Aorta (tissue), 5 donors: ENCODE results near the gene LENG1. TPM values are rescaled to one million over a fixed set of nuclear protein-coding genes. Genes with fewer than 3 reads are reported as not detected.

Experiments
- ATAC-seq: fragments of 200-7000 bp; cut with Tn5 transposase; one replicate; pipeline ENCODE4 v1.9.1; 2022; ENCODE audit warnings: moderate library complexity; ENCODE audit not compliant: low FRiP score
- DNase-seq, 2 donors: peaks; one replicate each; pipeline ENCODE4 v3.0.0-alpha.2; 2020
- H3K27ac ChIP-seq, 2 donors: one replicate each; pipeline ENCODE4 v1.5.1; 2013; ENCODE audit warnings: low read length in 2 of 2, mild to moderate bottlenecking in 2 of 2, moderate library complexity in 2 of 2, control low read depth in 1 of 2, inconsistent platforms in 1 of 2, low read depth in 1 of 2
- H3K27me3 ChIP-seq, 2 donors: one replicate each; pipeline ENCODE4 v1.6.1; 2013; ENCODE audit warnings: control low read depth in 1 of 2, low read length in 1 of 2, mild to moderate bottlenecking in 1 of 2, moderate library complexity in 1 of 2; ENCODE audit not compliant: insufficient read depth in 2 of 2, control insufficient read depth in 1 of 2
- H3K36me3 ChIP-seq, 2 donors: one replicate each; pipeline ENCODE4 v1.6.1; 2013; ENCODE audit warnings: control low read depth in 1 of 2, low read length in 1 of 2, mild to moderate bottlenecking in 1 of 2; ENCODE audit not compliant: insufficient read depth in 2 of 2, control insufficient read depth in 1 of 2
- H3K4me1 ChIP-seq, 2 donors: one replicate each; pipeline ENCODE4 v1.6.1; 2013; ENCODE audit warnings: low read length in 2 of 2, control low read depth in 1 of 2, mild to moderate bottlenecking in 1 of 2, moderate library complexity in 1 of 2; ENCODE audit not compliant: insufficient read depth in 2 of 2, control insufficient read depth in 1 of 2
- H3K4me3 ChIP-seq, 2 donors: one replicate each; pipeline ENCODE4 v1.5.1; 2013; ENCODE audit warnings: low read length in 2 of 2, control low read depth in 1 of 2, mild to moderate bottlenecking in 1 of 2
- H3K9me3 ChIP-seq: one replicate; pipeline ENCODE4 v1.6.1; 2013; ENCODE audit warnings: mild to moderate bottlenecking, low read length; ENCODE audit not compliant: control insufficient read depth
- WGBS, 2 donors: extraction: QIAGEN DNeasy Blood & Tissue Kit; methylation state at CpG; one replicate each; pipeline ENCODE4 v1.1.7; 2013; 5-methylcytosine and 5-hydroxymethylcytosine counted together
- intact Hi-C, 2 donors: fragments of 100-400 bp; cut with DNase I; formaldehyde crosslinking; loops; one replicate each; pipeline versions ENCODE4 v1.14.2 to v1.15.0; 2022
- polyA plus RNA-seq, 2 donors: library from polyadenylated mRNA; stranded (reverse); fragments of 200-250 nt; gene quantifications; one replicate each; pipeline ENCODE4 v1.2.3, GENCODE V29; 2013
- total RNA-seq, 2 donors: library from RNA; stranded (reverse); fragmentation: NEBNext Ultra II Directional; extraction: Animal tissue kit (Norgen Biotek cat#: 25700); gene quantifications; one replicate each; pipeline ENCODE4 v1.2.1, GENCODE V29; 2021
- donor health status: healthy with polysubstance abuse.
- donor health status: Bipolar disorder and iron deficiency.
- donor health status: DM: no; HTN: no; CAD: no.
- donor health status: DM: no; HTN: no; CAD: no.
- donor health status: DM: yes; HTN: yes; CAD: no.

The LENG1 gene
- total and polyA plus RNA-seq, 4 donors = 5.7 to 10.1 (median 6.8) TPM

GRCh38 chr19:54154603-54155345, 4.7 kb downstream of the LENG1 start:
- H3K27me3 ChIP-seq = no peaks in the 10 kb centered on the region

GRCh38 chr19:54153731-54154326, 5.7 kb downstream of the LENG1 start:
- no peak overlapping the region for H3K27ac ChIP-seq
- ATAC-seq (no peak), DNase-seq (no peak)
- no peak overlapping the region for H3K4me3 ChIP-seq
- H3K4me1 ChIP-seq = no peaks in the 10 kb centered on the region
- WGBS, 2 donors = 72 to 77% methylated on average over 10 of the region's 10 CpGs
- H3K36me3 ChIP-seq = peaks cover 4 to 10% of the 10 kb centered on the region in 2 donors
- intact Hi-C loops = loop anchor here in 1 of 2 donors (10.0 kb wide), 1 partner anchor 301 kb away; no protein-coding TSS in a partner anchor
- H3K9me3 ChIP-seq = no peaks in the 10 kb centered on the region
- H3K27me3 ChIP-seq = no peaks in the 10 kb centered on the region

More at GRCh38 chr19:54154603-54155345, 4.7 kb downstream of the LENG1 start:
- DNase-seq (no peak), ATAC-seq (no peak)
- no peaks in the 10 kb centered on the region for H3K9me3 ChIP-seq
- no peaks in the 10 kb centered on the region for H3K4me1 ChIP-seq
- WGBS, 2 donors = 67 to 70% methylated on average over 18 of the region's 18 CpGs
- no peak overlapping the region for H3K27ac ChIP-seq
- H3K4me3 ChIP-seq = no peak overlapping the region
- peaks cover 4 to 10% of the 10 kb centered on the region in 2 donors for H3K36me3 ChIP-seq
- intact Hi-C loops = loop anchor here in 1 of 2 donors (10.0 kb wide), 1 partner anchor 300 kb away; no protein-coding TSS in a partner anchor

- H3K4me3 ChIP-seq = no peak overlapping the region
- no peaks in the 10 kb centered on the region for H3K9me3 ChIP-seq
- no peaks in the 10 kb centered on the region for H3K4me1 ChIP-seq
- no peak overlapping the region for H3K27ac ChIP-seq
- WGBS, 2 donors = 84% methylated on average over 25 of the region's 25 CpGs
- DNase-seq = no peak
- H3K27me3 ChIP-seq = no peaks in the 10 kb centered on the region
- intact Hi-C loops = loop anchor here in 1 of 2 donors (10.0 kb wide), 1 partner anchor 302 kb away; no protein-coding TSS in a partner anchor
- no peak for ATAC-seq
- peaks cover 4 to 11% of the 10 kb centered on the region in 2 donors for H3K36me3 ChIP-seq
Measured at GRCh38 chr19:54152878-54153524, 6.5 kb downstream of the LENG1 start.

GRCh38 chr19:54152267-54152666, 7.3 kb downstream of the LENG1 start:
- no peaks in the 10 kb centered on the region for H3K27me3 ChIP-seq
- ATAC-seq (no peak), DNase-seq (no peak)
- H3K4me1 ChIP-seq = no peaks in the 10 kb centered on the region
- WGBS, 2 donors = 87% methylated on average over 12 of the region's 12 CpGs
- H3K36me3 ChIP-seq = peaks cover 4 to 11% of the 10 kb centered on the region in 2 donors
- H3K4me3 ChIP-seq = no peak overlapping the region
- H3K27ac ChIP-seq = no peak overlapping the region
- intact Hi-C loops = loop anchor here in 1 of 2 donors (10.0 kb wide), 1 partner anchor 303 kb away; no protein-coding TSS in a partner anchor
- no peaks in the 10 kb centered on the region for H3K9me3 ChIP-seq

GRCh38 chr19:54151362-54152035, 8.0 kb downstream of the LENG1 start:
- no peak overlapping the region for H3K4me3 ChIP-seq
- 82% methylated on average over 23 of the region's 23 CpGs for WGBS, 2 donors
- intact Hi-C loops = loop anchor here in 1 of 2 donors (10.0 kb wide), 1 partner anchor 303 kb away; no protein-coding TSS in a partner anchor
- DNase-seq (no peak), ATAC-seq (no peak)
- H3K36me3 ChIP-seq = peaks cover 4 to 10% of the 10 kb centered on the region in 2 donors
- H3K4me1 ChIP-seq = no peaks in the 10 kb centered on the region
- no peaks in the 10 kb centered on the region for H3K27me3 ChIP-seq
- H3K9me3 ChIP-seq = no peaks in the 10 kb centered on the region
- no peak overlapping the region for H3K27ac ChIP-seq

GRCh38 chr19:54149021-54149812, 10.3 kb downstream of the LENG1 start:
- no peak for DNase-seq
- Histone ChIP-seq H3K4me1 (no peaks in the 10 kb centered on the region), H3K9me3 (no peaks in the 10 kb centered on the region), H3K4me3 (no peak overlapping the region), H3K27ac (no peak overlapping the region), H3K27me3 (no peaks in the 10 kb centered on the region), H3K36me3 (peaks cover 0 to 18% of the 10 kb centered on the region in 2 donors)
- WGBS, 2 donors = 84 to 85% methylated on average over 12 of the region's 12 CpGs
- intact Hi-C loops = no loop called here
- no peak for ATAC-seq

- intact Hi-C loops = no loop called here
- H3K27ac ChIP-seq = no peak overlapping the region
- DNase-seq (no peak), ATAC-seq (no peak)
- H3K9me3 ChIP-seq = no peaks in the 10 kb centered on the region
- no peak overlapping the region for H3K4me3 ChIP-seq
- 83 to 85% methylated on average over 18 to 19 of the region's 19 CpGs for WGBS, 2 donors
- H3K4me1 ChIP-seq = no peaks in the 10 kb centered on the region
- H3K36me3 ChIP-seq = peaks cover 0 to 23% of the 10 kb centered on the region in 2 donors
- H3K27me3 ChIP-seq = no peaks in the 10 kb centered on the region
Measured at GRCh38 chr19:54148158-54148557, 11.4 kb downstream of the LENG1 start.

GRCh38 chr19:54147676-54148075, 11.8 kb downstream of the LENG1 start:
- no peak overlapping the region for H3K27ac ChIP-seq
- H3K27me3 ChIP-seq = no peaks in the 10 kb centered on the region
- peaks cover 0 to 25% of the 10 kb centered on the region in 2 donors for H3K36me3 ChIP-seq
- no peak overlapping the region for H3K4me3 ChIP-seq
- no peaks in the 10 kb centered on the region for H3K9me3 ChIP-seq
- intact Hi-C loops = no loop called here
- DNase-seq (no peak), ATAC-seq (no peak)
- 80 to 90% methylated on average over 3 of the region's 3 CpGs for WGBS, 2 donors
- H3K4me1 ChIP-seq = no peaks in the 10 kb centered on the region
